Measurements from ENCODE around the gene FDXR.

- TF ChIP-seq CTCF (IDR thresholded peaks at IDR 0.05; ENCODE audit: low read depth, low read length) (no peak), MYC (IDR thresholded peaks at IDR 0.05; ENCODE audit: low read depth, low read length) (no peak), POLR2A (IDR thresholded peaks at IDR 0.05; ENCODE audit: extremely low read depth, insufficient read length) (no peak)
These were observed 24.0 kb downstream of the FDXR start for GRCh38 chr17:74848656-74849399.

Measured in NB4 (cell line).